Cardiac fibroblast (primary cell): ENCODE data around the gene JAG2.
"Not testable (repeated sequence)": the region's sequence is repeated elsewhere in the genome, so short reads cannot be mapped to it uniquely, and the experiment has no call there.

Experiments
- DNase-seq, 2 donors: peaks; one replicate each; pipeline versions ENCODE4 v3.0.0 to v3.0.0-alpha.2; 2010; ENCODE audit warnings: low read depth in 2 of 2
- H3K4me3 ChIP-seq, 2 donors: replicated peaks in 1 of 2; 1 replicate in 1 of 2; 2 replicates in 1 of 2; pipeline ENCODE4 v1.5.1; 2011; ENCODE audit warnings: low read depth in 2 of 2, low read length in 2 of 2, mild to moderate bottlenecking in 2 of 2, moderate library complexity in 1 of 2
- TF ChIP-seq, protein P1 (sequence below): IDR thresholded peaks from one replicate; pipeline ENCODE4 v1.5.1; 2011; ENCODE audit warnings: low read depth, mild to moderate bottlenecking, low read length, inconsistent platforms

Gene JAG2

DNA sequence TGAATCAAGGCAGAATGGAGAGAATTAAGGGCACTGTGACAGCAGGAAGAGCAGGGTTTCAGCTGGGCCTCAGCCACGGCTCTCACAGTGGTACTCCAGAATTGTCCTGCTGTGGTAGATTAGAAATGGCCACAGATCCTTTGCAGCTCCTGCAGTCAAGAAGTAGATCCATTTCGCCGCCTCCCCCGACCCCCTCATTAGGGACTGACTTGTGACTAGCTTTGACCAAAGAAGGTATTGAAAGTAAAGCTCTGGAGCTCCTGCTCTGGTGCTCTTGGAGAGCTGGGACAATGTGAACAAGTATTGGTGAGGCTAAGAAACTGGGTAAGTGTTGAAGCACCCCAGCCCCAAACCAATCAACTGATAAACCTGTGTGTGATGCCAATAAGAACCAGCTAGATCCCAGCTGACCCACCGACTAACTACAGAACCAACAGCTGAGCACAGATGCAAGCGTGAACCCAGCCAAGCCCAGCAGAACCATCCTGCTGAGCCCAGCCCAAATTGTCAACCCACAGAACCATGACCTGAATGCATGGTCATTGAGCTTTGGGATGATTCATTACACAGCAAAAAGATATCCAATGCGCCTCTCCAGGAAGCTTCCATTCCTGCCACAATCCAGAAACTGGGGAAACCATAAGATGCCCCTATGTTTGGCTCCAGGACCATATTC lies 50.7 kb downstream of the JAG2 start:
- TF ChIP-seq, protein P1, sequence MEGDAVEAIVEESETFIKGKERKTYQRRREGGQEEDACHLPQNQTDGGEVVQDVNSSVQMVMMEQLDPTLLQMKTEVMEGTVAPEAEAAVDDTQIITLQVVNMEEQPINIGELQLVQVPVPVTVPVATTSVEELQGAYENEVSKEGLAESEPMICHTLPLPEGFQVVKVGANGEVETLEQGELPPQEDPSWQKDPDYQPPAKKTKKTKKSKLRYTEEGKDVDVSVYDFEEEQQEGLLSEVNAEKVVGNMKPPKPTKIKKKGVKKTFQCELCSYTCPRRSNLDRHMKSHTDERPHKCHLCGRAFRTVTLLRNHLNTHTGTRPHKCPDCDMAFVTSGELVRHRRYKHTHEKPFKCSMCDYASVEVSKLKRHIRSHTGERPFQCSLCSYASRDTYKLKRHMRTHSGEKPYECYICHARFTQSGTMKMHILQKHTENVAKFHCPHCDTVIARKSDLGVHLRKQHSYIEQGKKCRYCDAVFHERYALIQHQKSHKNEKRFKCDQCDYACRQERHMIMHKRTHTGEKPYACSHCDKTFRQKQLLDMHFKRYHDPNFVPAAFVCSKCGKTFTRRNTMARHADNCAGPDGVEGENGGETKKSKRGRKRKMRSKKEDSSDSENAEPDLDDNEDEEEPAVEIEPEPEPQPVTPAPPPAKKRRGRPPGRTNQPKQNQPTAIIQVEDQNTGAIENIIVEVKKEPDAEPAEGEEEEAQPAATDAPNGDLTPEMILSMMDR: no peak
- DNase-seq: no peak
- no peak overlapping the region for H3K4me3 ChIP-seq

- no peak for DNase-seq
- no peak overlapping the region for H3K4me3 ChIP-seq
- TF ChIP-seq, protein P1: no peak
Observed at GRCh38 chr14:105117257-105117646, 51.3 kb downstream of the JAG2 start.

GRCh38 chr14:105116451-105117256 lies 51.9 kb downstream of the JAG2 start:
- TF ChIP-seq, protein P1: no peak
- no peak overlapping the region for H3K4me3 ChIP-seq
- no peak for DNase-seq

DNA sequence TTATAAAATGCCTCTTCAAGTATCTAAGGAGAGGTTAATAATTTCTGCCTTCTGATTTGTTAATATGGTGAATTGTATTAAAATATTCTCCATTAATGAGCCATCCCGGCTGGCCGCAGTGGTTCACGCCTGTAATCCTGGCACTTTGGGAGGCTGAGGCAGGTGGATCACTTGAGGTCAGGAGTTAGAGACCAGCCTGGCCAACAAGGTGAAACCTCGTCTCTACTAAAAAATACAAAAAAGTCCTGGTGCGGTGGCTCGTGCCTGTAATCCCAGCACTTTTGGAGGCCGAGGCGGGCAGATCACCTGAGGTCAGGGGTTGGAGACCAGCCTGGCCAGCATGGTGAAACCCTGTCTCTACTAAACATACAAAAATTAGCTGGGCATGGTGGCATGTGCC lies 59.3 kb downstream of the JAG2 start:
- not testable (repeated sequence) for H3K4me3 ChIP-seq, DNase-seq

DNA sequence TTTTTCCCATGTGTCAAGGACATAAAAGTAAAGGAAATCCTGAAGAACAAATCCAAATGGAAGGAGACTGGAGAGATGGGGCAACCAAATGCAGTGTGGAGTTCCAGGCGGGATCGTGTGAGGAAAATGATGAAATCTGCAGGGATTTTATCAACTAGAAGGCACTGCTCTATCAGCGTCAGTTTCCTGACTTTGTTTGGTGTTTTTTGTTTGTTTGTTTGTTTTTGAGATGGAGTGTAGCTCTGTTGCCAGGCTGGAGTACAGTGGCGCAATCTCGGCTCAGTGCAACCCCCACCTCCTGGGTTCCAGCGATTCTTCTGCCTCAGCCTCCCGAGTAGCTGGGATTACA lies 60.1 kb downstream of the JAG2 start:
- DNase-seq: no peak
- TF ChIP-seq, protein P1: no peak

GRCh38 chr14:105107781-105108515 lies 60.6 kb downstream of the JAG2 start:
- TF ChIP-seq, protein P1: no peak
- H3K4me3 ChIP-seq: no peak overlapping the region
- DNase-seq: no peak

More for the DNA sequence above, 60.1 kb downstream of the JAG2 start:
- H3K4me3 ChIP-seq: no peak overlapping the region

DNA sequence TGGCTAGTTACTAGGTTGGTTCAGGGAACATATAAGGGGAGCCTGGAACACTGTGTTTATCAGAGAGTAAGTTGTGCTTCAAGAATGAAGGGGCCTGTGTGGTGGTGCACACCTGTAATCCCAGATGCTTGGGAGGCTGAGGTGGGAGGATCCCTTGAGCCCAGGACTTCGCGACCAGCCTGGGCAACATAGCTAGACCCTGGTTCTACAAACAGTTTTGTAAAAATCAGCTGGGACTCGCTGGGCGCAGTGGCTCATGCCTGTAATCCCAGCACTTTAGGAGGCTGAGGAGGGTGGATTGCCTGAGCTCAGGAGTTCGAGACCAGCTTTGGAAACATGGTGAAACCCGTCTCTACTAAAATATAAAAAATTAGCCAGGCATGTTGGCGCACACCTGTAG lies 61.2 kb downstream of the JAG2 start:
- H3K4me3 ChIP-seq: no peak overlapping the region
- TF ChIP-seq, protein P1: no peak
- DNase-seq: no peak
